Measurements from ENCODE around the gene FLYWCH1.

Gene FLYWCH1

DNA sequence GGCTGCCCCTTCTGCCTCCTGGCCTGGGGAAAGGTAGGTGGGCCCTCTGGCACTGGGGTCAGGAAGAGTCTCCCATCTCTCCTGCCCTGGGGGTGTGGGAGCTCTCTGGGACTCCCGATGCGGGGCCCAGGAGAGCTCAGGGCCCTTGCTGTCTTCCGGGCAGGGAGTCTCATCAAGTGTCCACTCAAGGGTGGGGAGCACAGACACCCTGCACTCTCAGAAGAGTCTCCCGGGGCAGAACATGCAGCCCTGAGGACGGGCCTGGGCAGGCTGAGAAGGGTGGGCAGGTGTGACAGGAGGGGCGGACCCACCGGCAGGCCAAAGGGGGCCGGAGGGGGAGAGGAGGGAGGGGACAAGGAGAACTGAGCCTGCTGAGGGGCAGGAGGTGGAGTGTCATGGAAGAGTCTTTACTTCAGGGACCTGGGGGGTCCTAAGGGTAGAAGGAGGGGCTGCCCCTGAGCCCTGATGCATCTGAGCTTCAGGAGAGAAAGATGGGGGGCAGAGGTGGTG lies 76.9 kb downstream of the FLYWCH1 start:
- Histone ChIP-seq H3K27ac (ENCODE audit: low read depth, low read length, severe bottlenecking) (no peak overlapping the region), H3K4me3 (ENCODE audit: extremely low read depth, insufficient read depth, low read length, poor library complexity, severe bottlenecking) (no peak overlapping the region), H3K36me3 (ENCODE audit: control insufficient read depth, insufficient read depth, low read length) (no peaks in the 10 kb centered on the region), H3K4me1 (ENCODE audit: control insufficient read depth, insufficient read depth, low read length, poor library complexity, severe bottlenecking) (no peaks in the 10 kb centered on the region), H3K9me3 (ENCODE audit: control insufficient read depth, low read length) (no peaks in the 10 kb centered on the region)
- 58 to 75% methylated on average over 4 to 8 of the region's 8 CpGs for WGBS, 2 experiments (ENCODE audit: insufficient coverage in 2 of 2)

DNA sequence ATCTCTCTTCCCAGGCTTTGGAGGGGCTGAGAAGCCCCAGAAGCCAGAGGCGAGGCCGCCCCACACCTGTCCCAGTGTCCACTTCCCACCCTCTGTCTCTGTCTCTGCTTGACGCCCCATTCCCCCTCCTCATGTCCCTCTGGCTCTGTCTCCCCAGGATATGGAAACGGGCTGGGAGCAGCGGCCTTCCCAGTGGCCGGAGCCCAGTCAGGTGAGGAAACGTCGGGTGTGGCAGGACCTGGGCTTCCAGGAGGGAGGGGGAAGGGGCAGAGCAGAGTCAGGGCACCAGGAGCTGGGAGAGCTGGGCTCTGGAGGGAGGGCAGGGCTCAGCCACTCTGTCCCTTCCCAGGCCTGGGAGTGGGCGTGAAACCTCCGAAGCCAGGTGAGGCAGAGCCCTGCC lies 79.2 kb downstream of the FLYWCH1 start:
- H3K36me3 ChIP-seq (ENCODE audit: control insufficient read depth, insufficient read depth, low read length), result no peaks in the 10 kb centered on the region
- no peaks in the 10 kb centered on the region for H3K9me3 ChIP-seq (ENCODE audit: control insufficient read depth, low read length)
- H3K4me1 ChIP-seq (ENCODE audit: control insufficient read depth, insufficient read depth, low read length, poor library complexity, severe bottlenecking), result no peaks in the 10 kb centered on the region
- no peak overlapping the region for H3K27ac ChIP-seq (ENCODE audit: low read depth, low read length, severe bottlenecking)
- H3K4me3 ChIP-seq (ENCODE audit: extremely low read depth, insufficient read depth, low read length, poor library complexity, severe bottlenecking), result no peak overlapping the region
- 59 to 62% methylated on average over 7 to 8 of the region's 10 CpGs for WGBS, 2 experiments (ENCODE audit: insufficient coverage in 2 of 2)

DNA sequence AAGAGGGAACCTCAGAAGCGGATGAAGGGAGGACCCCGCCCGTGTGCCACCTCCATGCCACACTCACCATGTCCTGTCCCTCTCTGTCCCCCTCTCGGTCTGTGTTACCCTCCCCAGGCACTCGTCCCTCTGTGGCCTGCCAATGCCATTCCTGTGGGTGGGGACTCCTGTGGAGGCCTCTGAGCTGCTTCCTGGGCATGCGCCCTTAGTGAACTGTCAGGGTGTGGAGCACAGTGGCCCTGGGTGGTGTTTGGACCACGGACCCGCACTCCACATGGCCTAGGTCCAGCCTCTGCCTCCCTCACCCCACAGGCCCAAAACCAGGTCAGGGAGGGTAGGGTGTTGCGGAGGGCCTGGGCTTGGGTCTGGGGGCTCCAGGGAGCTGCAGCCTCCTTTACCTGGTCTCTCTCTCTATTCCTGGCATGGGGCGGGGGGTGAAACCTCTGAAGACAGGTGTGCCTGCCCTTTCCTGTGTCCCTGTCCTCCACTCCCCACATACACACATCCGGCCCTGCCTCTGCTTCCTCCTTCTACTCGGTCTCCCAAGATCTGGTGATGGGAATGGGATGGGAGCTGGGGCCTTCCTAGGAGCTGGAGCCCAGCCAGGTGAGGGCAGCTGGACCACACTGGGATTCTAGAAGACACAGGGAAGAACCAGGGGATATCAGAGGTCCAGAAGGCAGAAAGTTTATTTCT lies 80.0 kb downstream of the FLYWCH1 start:
- no peak overlapping the region for H3K27ac ChIP-seq (ENCODE audit: low read depth, low read length, severe bottlenecking)
- H3K4me3 ChIP-seq (ENCODE audit: extremely low read depth, insufficient read depth, low read length, poor library complexity, severe bottlenecking), result no peak overlapping the region
- H3K9me3 ChIP-seq (ENCODE audit: control insufficient read depth, low read length), result no peaks in the 10 kb centered on the region
- H3K36me3 ChIP-seq (ENCODE audit: control insufficient read depth, insufficient read depth, low read length), result no peaks in the 10 kb centered on the region
- WGBS, 2 experiments (ENCODE audit: insufficient coverage in 2 of 2), result 89 to 95% methylated on average over 3 to 8 of the region's 12 CpGs
- no peaks in the 10 kb centered on the region for H3K4me1 ChIP-seq (ENCODE audit: control insufficient read depth, insufficient read depth, low read length, poor library complexity, severe bottlenecking)

DNA sequence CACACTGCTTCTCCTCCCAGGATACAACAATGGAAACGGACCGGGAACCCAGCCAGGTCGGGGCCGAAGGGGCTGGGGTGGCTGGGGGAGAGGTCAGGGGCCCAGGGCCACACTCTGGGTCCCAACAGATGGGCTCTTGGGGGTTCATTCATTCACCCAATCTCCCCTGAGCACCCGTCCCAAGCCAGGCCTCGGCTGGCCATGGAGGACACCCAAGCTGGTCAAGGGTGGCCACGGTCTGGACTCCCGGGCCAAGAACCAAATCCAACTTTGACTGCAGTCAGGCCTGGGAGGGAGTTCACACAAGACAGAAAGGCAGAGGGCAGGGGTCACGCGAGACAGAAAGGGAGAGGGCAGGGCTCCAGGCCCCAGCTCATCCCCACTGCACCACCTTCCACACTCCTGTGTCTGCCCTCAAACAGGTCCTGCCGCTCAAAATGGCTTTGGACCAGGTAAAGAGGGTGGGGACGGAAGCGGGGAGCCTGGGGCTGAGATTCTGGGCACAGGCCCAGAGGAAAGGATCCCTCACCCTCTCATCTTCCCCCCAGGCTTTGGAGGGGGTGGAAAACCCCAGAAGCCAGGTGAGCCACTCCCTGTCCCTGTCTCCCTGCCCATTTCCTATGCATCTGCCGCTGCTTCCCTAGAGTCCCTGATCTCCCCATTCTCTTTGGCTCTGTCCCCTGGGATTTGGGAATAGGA lies 80.8 kb downstream of the FLYWCH1 start:
- H3K9me3 ChIP-seq (ENCODE audit: control insufficient read depth, low read length), result no peaks in the 10 kb centered on the region
- 95 to 96% methylated on average over 6 to 7 of the region's 14 CpGs for WGBS, 2 experiments (ENCODE audit: insufficient coverage in 2 of 2)
- H3K4me1 ChIP-seq (ENCODE audit: control insufficient read depth, insufficient read depth, low read length, poor library complexity, severe bottlenecking), result no peaks in the 10 kb centered on the region
- H3K27ac ChIP-seq (ENCODE audit: low read depth, low read length, severe bottlenecking), result no peak overlapping the region
- H3K4me3 ChIP-seq (ENCODE audit: extremely low read depth, insufficient read depth, low read length, poor library complexity, severe bottlenecking), result no peak overlapping the region
- no peaks in the 10 kb centered on the region for H3K36me3 ChIP-seq (ENCODE audit: control insufficient read depth, insufficient read depth, low read length)

DNA sequence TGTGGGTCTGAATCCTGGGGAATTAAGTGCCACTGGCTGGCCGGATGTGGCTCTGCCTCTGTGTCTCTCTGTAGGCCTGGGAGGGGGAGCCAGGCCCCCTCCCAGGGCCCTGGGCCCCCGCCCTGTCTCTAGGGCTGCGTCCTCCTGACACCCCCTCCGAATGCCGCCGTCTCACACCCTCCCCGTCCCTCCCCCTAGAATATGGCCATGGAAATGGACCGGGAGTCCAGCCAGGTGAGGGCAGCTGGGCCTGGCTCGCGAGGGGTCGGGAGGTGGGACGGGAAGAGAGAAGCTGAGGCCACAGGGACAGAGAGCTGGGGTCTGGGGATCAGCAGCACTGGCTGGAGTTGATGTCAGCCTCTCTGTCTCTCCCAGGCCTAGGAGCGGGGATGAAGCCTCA lies 84.6 kb downstream of the FLYWCH1 start:
- H3K9me3 ChIP-seq (ENCODE audit: control insufficient read depth, low read length), result no peaks in the 10 kb centered on the region
- no peaks in the 10 kb centered on the region for H3K4me1 ChIP-seq (ENCODE audit: control insufficient read depth, insufficient read depth, low read length, poor library complexity, severe bottlenecking)
- 85 to 89% methylated on average over 4 to 12 of the region's 13 CpGs for WGBS, 2 experiments (ENCODE audit: insufficient coverage in 2 of 2)
- H3K27ac ChIP-seq (ENCODE audit: low read depth, low read length, severe bottlenecking), result no peak overlapping the region
- no peaks in the 10 kb centered on the region for H3K36me3 ChIP-seq (ENCODE audit: control insufficient read depth, insufficient read depth, low read length)
- H3K4me3 ChIP-seq (ENCODE audit: extremely low read depth, insufficient read depth, low read length, poor library complexity, severe bottlenecking), result no peak overlapping the region

DNA sequence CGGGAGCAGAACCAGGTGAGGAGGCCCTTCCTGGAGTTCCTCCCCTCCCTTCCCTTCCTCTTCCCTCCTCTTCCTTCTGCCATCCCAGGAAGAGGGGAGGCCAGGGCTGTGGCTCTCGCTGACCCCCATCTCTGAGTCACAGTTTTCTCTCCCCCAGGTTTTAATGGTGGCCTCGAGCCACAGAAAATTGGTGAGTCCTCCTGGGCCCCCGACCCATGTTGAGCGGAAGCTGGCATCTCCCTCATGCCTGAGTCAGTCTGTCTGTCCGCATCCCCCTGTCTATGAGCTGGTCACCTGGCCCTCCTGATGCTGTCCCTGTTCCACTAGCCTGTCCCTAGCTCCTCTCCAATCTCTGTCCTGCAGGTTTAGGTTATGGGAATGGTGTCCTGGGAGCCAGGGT lies 88.2 kb downstream of the FLYWCH1 start:
- no peak overlapping the region for H3K27ac ChIP-seq (ENCODE audit: low read depth, low read length, severe bottlenecking)
- H3K36me3 ChIP-seq (ENCODE audit: control insufficient read depth, insufficient read depth, low read length), result no peaks in the 10 kb centered on the region
- H3K4me1 ChIP-seq (ENCODE audit: control insufficient read depth, insufficient read depth, low read length, poor library complexity, severe bottlenecking), result no peaks in the 10 kb centered on the region
- WGBS, 2 experiments (ENCODE audit: insufficient coverage in 2 of 2), result 93 to 96% methylated on average over 5 to 6 of the region's 6 CpGs
- H3K4me3 ChIP-seq (ENCODE audit: extremely low read depth, insufficient read depth, low read length, poor library complexity, severe bottlenecking), result no peak overlapping the region
- H3K9me3 ChIP-seq (ENCODE audit: control insufficient read depth, low read length), result no peaks in the 10 kb centered on the region

DNA sequence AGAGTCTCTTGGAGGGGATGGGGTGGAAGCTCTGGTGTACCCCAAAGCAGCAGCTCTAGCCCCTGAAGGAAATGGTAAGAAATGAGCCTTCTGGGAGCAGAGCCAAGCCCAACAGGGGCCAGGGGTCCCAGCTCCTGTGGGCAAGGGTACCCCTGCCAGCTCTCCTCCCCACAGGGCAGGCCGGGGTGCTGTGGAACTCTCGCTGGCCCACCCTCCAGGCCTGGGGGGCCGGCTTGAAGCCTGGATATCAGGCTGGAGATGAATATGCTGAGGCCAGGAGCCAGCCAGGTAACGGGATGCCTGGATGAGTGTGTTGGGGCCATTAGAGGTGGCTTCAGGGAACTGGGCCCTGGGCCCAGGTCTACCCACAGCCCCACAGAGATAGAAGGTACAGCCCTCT lies 88.8 kb downstream of the FLYWCH1 start:
- Histone ChIP-seq H3K4me3 (ENCODE audit: extremely low read depth, insufficient read depth, low read length, poor library complexity, severe bottlenecking) (no peak overlapping the region), H3K36me3 (ENCODE audit: control insufficient read depth, insufficient read depth, low read length) (no peaks in the 10 kb centered on the region), H3K4me1 (ENCODE audit: control insufficient read depth, insufficient read depth, low read length, poor library complexity, severe bottlenecking) (no peaks in the 10 kb centered on the region), H3K27ac (ENCODE audit: low read depth, low read length, severe bottlenecking) (no peak overlapping the region), H3K9me3 (ENCODE audit: control insufficient read depth, low read length) (no peaks in the 10 kb centered on the region)
- 67 to 90% methylated on average over 1 to 2 of the region's 4 CpGs for WGBS, 2 experiments (ENCODE audit: insufficient coverage in 2 of 2)
